Left renal pelvis (tissue), 4 donors: ENCODE data around the gene GABBR2. TPM values are rescaled to one million over a fixed set of nuclear protein-coding genes. Genes with fewer than 3 reads are reported as not detected.

ENCODE experiments used
- DNase-seq, 4 donors: peaks; one replicate each; pipeline ENCODE4 v3.0.0-alpha.2; 2013; ENCODE audit warnings: low read depth in 4 of 4, low spot score in 3 of 4
- polyA plus RNA-seq, 4 donors: library from polyadenylated mRNA; unstranded; fragments of 120-200 nt; gene quantifications; one replicate each; pipeline ENCODE4 v1.2.1, GENCODE V29; 2013; ENCODE audit not compliant: insufficient read length in 4 of 4

GABBR2 gene
- polyA plus RNA-seq, 4 donors: 4.0 to 14.3 (median 5.1) TPM

GRCh38 chr9:98316445-98317133 is 392.1 kb downstream of the GABBR2 start:
- no peak for DNase-seq

- DNase-seq: peak; percentile 61 to 82 (median 78)
Measured at GRCh38 chr9:98315551-98316060, 393.1 kb downstream of the GABBR2 start.

- no peak for DNase-seq
Measured at GRCh38 chr9:98315067-98315453, 393.7 kb downstream of the GABBR2 start.

GRCh38 chr9:98314381-98315066 is 394.2 kb downstream of the GABBR2 start:
- DNase-seq: no peak

- DNase-seq: no peak
Measured at GRCh38 chr9:98312365-98312764, 396.4 kb downstream of the GABBR2 start.

- DNase-seq: no peak
Measured at GRCh38 chr9:98311541-98311940, 397.2 kb downstream of the GABBR2 start.

- no peak for DNase-seq
Measured at GRCh38 chr9:98310752-98311392, 397.9 kb downstream of the GABBR2 start.

GRCh38 chr9:98306384-98307145 is 402.2 kb downstream of the GABBR2 start:
- no peak for DNase-seq

- DNase-seq: no peak
Measured at GRCh38 chr9:98304381-98304780, 404.4 kb downstream of the GABBR2 start.

GRCh38 chr9:98303633-98304125 is 405.1 kb downstream of the GABBR2 start:
- DNase-seq: no peak

GRCh38 chr9:98302938-98303632 is 405.6 kb downstream of the GABBR2 start:
- no peak for DNase-seq

- no peak for DNase-seq
Measured at GRCh38 chr9:98302150-98302549, 406.6 kb downstream of the GABBR2 start.

- DNase-seq: no peak
Measured at GRCh38 chr9:98300611-98301010, 408.1 kb downstream of the GABBR2 start.

- no peak for DNase-seq
Measured at GRCh38 chr9:98298476-98298875, 410.3 kb downstream of the GABBR2 start.

- DNase-seq: no peak
Measured at GRCh38 chr9:98295824-98296223, 412.9 kb downstream of the GABBR2 start.

GRCh38 chr9:98291820-98292219 is 416.9 kb downstream of the GABBR2 start:
- no peak for DNase-seq

- no peak for DNase-seq
Measured at GRCh38 chr9:98290411-98290810, 418.3 kb downstream of the GABBR2 start.

GRCh38 chr9:98289614-98290201 is 419.0 kb downstream of the GABBR2 start:
- DNase-seq: no peak

GRCh38 chr9:98288881-98289280 is 419.9 kb downstream of the GABBR2 start:
- no peak for DNase-seq

- DNase-seq: no peak
Measured at GRCh38 chr9:98287384-98287783, 421.4 kb downstream of the GABBR2 start.
